Adipose tissue (tissue), 3 donors: ENCODE measurements around the gene CTU1. TPM values are rescaled to one million over a fixed set of nuclear protein-coding genes. Genes with fewer than 3 reads are reported as not detected.

ENCODE experiments used
- H3K27ac ChIP-seq: one replicate; pipeline ENCODE4 v1.5.1; 2013; ENCODE audit warnings: low read depth, low read length
- WGBS, 3 donors: extraction: QIAGEN DNeasy Blood & Tissue Kit; methylation state at CpG; one replicate each; pipeline ENCODE4 v1.1.7; 2013; 5-methylcytosine and 5-hydroxymethylcytosine counted together
- polyA plus RNA-seq, 3 donors: library from polyadenylated mRNA; stranded (reverse); fragments of 200-250 nt; gene quantifications; one replicate each; pipeline ENCODE4 v1.2.3, GENCODE V29; 2013
- donor health status: healthy with polysubstance abuse.
- donor health status: Bipolar disorder and iron deficiency.
- donor health status: healthy.

The CTU1 gene
- polyA plus RNA-seq, 3 donors: 1.2 to 4.9 (median 3.2) TPM

DNA sequence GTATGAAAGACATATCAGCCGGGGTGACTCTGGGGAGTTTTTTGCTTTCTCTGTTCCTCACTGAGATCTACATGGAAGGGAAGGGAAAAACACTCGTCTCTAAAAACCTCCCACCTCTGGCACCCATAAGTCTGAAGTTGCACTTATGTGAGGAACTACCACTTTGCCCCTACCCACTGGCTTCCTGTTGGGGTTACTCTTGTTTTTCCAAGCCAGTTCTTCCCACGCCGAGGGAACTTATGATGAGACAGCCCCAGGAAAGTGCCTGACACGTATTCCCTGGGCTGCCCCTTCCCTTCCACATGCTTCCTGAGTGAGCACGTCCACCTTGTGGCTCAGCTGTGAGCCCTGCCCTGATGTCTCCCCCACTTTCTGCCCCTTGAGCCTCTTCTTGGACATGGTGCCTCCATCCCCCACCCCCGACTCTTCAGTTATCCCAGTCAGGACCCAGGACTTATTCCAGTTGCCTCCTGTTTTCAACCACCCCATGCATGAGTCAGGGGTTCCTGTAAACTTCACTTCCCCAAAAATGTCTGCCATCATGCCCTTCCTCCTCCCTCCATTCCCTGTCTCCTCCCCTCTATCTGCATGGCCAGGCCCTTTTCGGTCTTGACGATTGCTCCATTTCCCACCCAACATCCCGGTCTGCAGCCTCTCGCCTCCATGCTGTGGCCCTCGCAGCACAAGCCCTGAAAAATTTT lies 28.8 kb upstream of the CTU1 start:
- WGBS, 3 donors: 43 to 65% (median 59%) methylated on average over 12 of the region's 12 CpGs
- H3K27ac ChIP-seq: peak overlapping the region; percentile 58

DNA sequence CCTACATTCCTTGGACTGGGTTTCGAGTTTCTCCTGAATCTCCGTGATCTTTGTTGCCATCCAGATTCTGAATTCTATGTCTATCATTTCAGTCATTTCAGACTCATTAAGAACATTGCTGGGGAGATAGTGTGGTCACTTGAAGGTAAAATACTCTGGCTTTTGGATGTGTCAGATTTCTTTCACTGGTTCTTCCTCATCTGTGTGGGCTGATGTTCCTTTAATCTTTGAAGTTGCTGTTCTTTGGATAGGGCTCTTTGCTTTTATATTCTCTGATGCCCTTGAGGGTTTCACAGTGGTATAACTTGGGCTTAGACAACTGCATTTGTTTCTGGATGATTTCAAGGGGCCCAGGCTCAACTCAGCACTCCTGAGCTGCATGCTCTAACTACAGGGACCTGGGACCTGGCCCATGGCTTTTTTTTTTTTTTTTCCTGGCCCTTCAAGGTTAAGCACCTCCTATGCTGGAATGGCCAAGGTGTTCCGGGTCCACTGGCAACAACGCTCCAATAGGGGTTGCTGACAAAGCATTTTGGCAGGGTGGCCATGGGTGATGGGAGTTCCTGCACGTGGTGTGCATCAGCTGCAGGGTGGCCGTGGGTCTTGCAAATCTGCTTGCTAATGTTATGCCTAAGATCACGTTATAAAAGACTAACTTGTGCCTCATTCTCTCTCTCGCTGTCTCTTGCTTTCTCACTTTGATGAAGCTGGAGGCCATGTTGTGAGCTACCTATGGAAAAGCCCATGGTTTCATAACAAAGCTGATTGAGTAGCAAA lies 28.0 kb upstream of the CTU1 start:
- 73 to 82% (median 78%) methylated on average over 8 of the region's 8 CpGs for WGBS, 3 donors
- H3K27ac ChIP-seq: no peak overlapping the region

DNA sequence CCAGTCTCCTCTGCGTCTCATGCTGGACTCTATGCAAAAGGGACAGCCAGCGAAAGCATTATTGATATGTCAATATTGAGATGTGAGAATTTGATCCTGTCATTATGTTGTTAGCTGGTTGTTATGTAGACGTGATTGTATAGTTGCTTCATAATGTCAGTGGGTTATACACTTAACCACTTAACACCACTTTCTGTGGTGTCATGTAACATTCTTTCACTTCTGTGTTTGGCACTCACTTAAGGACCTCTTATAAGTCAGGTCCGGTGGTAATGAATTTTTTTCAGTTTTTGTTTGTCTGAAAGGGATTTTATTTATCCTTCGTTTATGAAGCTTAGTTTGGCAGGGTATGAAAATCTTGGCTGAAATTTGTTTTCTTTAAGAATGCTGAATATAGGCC lies 26.8 kb upstream of the CTU1 start:
- H3K27ac ChIP-seq: no peak overlapping the region
- 77 to 83% (median 79%) methylated on average over 5 of the region's 5 CpGs for WGBS, 3 donors

DNA sequence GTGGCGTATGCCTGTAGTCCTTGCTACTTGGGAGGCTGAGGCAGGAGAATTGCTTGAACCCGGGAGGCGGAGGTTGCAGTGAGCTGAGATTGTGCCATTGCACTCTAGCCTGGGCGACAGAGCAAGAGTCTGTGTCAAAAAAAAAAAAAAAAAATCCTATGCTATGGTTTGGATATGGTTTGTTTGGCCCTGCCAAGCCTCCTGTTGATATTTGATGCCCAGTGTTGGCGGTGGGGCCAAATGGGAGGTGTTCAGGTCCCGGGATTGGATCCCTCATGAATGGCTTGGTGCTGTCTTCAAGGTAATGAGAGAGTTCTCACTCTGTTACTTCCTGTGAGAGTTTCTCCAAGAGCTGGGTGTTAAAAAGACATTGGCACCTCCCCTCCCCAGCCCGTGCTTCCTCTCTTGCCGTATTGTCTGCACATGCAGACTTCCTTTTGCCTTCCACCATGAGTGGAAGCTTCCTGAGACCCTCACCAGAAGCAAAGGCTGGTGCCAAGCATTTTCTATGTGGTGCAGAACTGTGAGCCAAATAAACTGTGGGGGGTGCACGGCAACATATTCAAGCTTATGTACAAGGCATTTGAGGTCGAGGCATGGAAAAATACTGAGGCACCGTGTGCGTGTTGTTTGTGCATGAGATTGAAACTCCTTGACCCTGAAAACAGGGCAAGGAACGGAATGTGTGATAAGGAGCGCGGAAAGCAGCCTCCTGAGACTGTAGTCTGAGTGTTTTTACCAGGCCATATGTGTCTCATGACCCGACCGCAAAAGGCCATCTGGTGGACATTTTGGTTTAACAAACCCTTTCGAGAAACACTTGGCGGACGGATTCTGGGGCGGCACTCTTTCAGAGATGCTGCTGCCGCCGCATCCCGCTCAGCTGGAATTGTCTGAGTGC lies 23.8 kb upstream of the CTU1 start:
- no peak overlapping the region for H3K27ac ChIP-seq
- WGBS, 3 donors: 26 to 47% (median 30%) methylated on average over 24 of the region's 24 CpGs

DNA sequence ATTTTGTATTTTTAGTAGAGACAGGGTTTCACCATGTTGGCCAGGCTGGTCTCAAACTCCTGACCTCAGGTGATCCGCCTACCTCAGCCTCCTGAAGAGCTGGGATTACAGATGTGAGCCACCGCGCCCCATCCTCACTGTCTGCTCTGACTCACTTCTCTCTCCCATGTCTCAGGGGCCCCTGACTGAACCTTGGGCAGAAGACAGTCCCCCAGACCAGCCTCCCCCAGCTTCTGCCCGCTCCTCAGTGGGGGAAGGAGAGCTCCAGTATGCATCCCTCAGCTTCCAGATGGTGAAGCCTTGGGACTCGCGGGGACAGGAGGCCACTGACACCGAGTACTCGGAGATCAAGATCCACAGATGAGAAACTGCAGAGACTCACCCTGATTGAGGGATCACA lies 21.5 kb upstream of the CTU1 start:
- 79 to 88% (median 81%) methylated on average over 8 of the region's 8 CpGs for WGBS, 3 donors
- no peak overlapping the region for H3K27ac ChIP-seq

DNA sequence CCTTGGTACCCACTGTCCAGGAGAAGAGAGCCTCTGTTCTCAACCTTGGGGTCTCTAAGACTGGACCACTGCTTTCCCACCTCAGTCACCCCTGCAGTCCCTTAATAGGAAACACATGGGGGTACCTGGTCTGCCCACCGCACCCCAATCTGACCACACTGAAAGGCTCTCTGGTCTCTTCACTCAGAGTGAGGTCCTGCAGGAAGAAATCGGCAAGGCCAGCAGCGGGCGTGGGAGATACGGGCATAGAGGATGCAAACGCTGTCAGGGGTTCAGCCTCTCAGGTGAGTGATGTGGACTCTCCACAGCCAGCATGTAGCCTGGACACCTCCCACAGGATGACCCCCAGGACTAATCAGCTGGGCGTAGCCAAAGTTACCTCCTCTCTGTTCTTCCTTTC lies 20.0 kb upstream of the CTU1 start:
- WGBS, 3 donors: 76 to 86% (median 86%) methylated on average over 7 of the region's 7 CpGs
- H3K27ac ChIP-seq: no peak overlapping the region

DNA sequence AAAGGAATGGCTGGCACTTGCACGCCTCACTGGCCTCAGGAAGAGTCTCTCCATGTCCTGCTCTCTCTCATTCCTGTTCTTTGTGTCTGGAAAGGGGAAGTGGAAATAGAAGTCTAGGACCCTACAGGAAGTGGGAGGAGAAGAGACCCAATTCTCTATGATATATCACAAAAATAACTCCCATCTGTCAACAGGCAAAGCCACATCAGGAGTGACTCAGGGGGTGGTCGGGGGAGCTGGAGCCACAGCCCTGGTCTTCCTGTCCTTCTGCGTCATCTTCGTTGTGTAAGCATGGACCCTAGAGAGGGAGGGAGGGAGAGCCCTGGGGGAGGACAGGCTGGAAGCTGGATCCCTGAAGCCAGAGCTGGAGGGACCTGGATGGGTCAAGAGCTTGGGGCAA lies 19.5 kb upstream of the CTU1 start:
- H3K27ac ChIP-seq: no peak overlapping the region
- WGBS, 3 donors: 42 to 64% (median 59%) methylated on average over 4 of the region's 4 CpGs

DNA sequence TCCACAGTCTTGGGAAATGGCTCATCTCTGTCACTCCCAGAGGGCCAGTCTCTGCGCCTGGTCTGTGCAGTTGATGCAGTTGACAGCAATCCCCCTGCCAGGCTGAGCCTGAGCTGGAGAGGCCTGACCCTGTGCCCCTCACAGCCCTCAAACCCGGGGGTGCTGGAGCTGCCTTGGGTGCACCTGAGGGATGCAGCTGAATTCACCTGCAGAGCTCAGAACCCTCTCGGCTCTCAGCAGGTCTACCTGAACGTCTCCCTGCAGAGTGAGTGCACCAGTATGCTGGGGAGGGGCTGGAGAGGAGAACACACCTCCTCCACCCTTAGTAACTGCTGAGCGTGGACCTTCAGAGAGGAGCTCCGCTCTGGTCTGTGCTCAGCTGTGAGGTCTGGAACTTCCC lies 18.8 kb upstream of the CTU1 start:
- no peak overlapping the region for H3K27ac ChIP-seq
- WGBS, 3 donors: 59 to 79% (median 78%) methylated on average over 6 of the region's 6 CpGs

DNA sequence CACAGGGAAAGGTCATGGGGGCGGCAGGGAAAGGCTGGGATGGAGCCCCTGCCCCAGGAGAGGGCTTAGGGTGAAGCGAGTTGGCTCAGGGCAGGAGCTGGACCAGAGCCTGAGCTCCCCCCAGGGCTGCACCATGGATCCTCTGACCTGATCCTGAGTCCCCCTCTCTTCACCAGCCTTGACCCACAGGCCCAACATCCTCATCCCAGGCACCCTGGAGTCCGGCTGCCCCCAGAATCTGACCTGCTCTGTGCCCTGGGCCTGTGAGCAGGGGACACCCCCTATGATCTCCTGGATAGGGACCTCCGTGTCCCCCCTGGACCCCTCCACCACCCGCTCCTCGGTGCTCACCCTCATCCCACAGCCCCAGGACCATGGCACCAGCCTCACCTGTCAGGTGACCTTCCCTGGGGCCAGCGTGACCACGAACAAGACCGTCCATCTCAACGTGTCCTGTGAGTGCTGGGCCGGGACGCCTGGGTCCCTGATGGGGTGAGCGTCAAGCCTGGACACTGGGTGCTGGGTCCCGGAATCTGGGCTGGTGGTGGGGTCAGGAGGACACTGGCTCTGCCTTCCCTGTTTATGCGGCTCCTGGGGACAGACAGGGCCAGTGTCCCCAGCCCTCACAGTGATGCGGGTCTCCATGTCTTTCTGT lies 17.3 kb upstream of the CTU1 start:
- WGBS, 3 donors: 85 to 92% (median 91%) methylated on average over 16 of the region's 16 CpGs
- no peak overlapping the region for H3K27ac ChIP-seq

DNA sequence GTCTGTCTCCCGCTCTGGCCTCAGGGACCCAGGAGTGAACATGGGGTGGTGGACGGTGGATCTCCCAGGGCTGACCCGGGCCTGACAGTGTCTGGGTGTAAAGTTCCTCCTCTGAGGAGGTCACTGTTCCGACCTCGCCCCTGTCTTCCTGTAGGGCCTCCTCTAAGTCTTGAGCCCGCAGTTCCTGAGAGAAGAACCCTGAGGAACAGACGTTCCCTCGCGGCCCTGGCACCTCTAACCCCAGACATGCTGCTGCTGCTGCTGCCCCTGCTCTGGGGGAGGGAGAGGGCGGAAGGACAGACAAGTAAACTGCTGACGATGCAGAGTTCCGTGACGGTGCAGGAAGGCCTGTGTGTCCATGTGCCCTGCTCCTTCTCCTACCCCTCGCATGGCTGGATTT lies 16.5 kb upstream of the CTU1 start, which contains the start of gene SIGLEC9:
TSS of gene SIGLEC9 (plus strand) at position 178 of the 400 bp plus-strand sequence. CDS start at position 247, 69 bp downstream.
- no peak within 1 kb of the TSS for H3K27ac ChIP-seq
- WGBS, 3 donors: 39 to 55% (median 42%) methylated on average over 13 to 14 of the region's 14 CpGs

DNA sequence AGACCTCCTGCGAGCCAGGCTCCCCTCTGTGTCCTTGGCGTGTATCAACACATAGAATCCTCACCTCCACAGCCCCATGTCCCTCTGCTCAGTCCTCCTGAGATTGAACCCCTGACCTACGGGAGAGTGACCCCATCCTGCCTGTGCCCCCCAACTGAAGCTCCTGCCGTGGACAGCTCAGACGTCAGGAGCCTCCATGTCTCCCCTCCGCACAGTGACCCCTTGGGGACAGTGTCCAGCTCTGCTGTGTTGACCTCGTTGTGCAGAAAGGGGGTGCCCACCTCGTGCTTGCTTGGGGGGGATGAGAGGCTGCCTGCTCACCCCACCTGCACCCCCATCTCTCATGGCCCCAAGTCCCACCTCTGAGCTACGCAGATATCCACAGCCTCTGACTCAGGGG lies 16.0 kb upstream of the CTU1 start:
- H3K27ac ChIP-seq: no peak overlapping the region
- WGBS, 3 donors: 66 to 86% (median 81%) methylated on average over 9 of the region's 9 CpGs

DNA sequence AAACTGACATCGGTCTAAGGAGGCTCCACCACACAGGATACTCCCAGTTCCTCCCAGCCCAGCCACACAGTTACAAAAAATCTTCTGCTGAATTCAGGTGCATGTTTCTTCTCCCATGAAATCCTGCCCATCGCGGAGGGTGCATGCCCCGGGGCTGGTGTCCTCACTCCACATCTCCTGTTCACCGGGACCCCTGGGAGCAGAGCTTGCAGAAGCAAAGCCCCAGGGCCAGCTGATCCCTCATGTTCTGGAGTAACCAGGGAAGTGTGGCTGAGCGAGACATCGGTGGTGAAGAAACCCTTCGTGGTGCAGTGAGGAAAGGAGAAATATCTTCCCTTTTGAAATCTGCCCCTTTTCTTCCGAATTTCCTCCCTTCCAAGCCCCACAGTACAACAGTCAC lies 15.6 kb upstream of the CTU1 start:
- no peak overlapping the region for H3K27ac ChIP-seq
- WGBS, 3 donors: 59 to 68% (median 62%) methylated on average over 9 of the region's 9 CpGs

DNA sequence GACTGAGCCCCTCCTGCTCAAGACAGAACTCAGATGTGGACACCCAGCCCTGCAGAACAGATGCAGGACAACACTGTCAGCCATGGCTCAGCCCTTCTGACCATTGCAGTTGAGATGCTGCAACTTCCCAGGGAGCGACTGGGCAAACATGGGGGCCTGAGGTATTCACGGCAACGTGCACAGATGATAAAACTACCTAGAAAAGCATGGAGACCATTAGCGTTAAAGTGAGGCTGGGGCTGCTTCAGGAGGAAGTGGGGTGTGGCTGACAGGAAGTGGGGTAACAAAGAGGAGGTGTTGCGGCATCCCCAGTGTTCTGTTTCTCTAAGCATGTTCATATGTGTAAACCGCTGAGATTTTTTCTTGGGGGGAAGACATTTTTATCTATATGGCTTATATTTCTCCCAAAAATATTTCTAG lies 15.2 kb upstream of the CTU1 start:
- WGBS, 3 donors: 38 to 52% (median 49%) methylated on average over 6 of the region's 6 CpGs

DNA sequence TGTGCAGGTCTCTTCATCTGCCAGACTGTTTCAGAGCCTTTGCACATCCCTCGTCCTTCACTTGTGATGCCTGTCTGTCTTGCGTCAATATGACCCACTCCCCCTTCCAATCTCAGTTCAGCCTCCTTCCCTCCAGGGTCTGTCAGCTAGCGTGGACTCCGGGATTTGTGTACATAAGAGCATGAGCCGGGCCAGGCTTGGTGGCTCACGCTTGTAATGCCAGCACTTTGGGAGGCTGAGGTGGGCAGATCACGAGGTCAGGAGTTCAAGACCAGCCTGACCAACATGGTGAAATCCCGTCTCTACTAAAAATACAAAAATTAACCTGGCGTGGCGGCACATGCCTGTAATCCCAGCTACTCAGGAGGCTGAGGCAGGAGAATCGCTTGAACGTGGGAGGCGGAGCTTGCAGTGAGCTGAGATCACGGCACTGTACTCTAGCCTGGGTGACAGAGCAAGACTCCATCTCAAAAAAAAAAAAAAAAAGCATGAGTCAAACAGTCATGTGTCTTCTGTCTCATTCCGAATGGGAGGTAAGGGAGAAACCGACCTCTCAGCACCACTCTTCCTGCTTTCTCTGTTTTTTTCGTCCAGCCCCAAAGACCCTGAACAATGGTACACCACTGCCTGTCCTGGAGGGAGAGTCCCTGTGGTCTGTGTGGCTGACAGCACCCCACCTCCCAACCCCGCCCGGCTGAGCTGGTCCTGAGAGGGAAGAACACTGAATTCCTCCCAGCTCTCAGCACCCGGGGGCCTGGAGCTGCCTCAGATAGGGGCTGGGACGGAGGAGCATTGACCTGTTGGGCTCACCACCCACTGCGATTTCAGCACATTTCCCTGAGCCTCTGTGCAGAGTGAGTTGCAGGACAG lies 14.1 kb upstream of the CTU1 start:
- H3K27ac ChIP-seq: no peak overlapping the region
- 58 to 83% (median 77%) methylated on average over 22 of the region's 22 CpGs for WGBS, 3 donors

More for the DNA sequence above, 15.2 kb upstream of the CTU1 start:
- no peak overlapping the region for H3K27ac ChIP-seq

DNA sequence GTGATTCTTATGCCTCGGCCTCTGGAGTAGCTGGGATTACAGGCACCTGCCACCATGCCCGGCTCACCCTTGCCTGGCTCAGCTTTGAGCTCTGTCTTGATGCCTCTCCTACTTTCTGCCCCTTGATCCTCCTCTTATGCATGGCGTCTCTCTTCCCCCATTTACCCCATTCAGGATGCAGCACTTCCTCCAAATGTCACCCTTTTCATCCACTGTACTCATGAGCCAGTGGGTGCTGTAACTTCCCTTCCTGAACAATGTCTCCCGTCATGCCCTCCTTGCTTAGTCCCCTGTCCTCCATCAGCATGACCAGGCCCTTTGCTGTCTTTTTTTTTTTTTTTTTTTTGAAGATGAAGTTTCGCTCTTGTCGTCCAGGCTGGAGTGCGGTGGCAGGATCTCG lies 13.0 kb upstream of the CTU1 start:
- no peak overlapping the region for H3K27ac ChIP-seq
- 81 to 88% (median 83%) methylated on average over 8 of the region's 8 CpGs for WGBS, 3 donors

DNA sequence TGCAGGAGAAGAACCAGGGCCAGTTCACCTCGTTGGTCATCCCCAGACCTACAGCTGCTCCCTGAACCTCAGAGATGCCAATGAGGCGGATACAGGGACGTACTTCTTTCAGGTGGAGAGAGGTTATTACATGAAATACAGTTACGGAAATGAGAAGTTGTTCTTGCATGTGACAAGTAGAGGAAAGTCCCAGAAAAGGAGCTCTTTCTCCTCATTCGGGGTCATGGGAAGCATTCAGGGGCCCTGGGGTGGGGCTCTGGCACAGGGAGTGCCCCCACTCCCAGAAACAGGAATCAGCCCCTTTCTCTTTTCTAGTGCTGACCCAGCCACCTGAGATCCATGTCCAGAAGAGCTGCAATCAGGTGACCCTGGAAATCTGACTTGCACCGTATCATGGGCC lies 12.0 kb upstream of the CTU1 start:
- no peak overlapping the region for H3K27ac ChIP-seq
- 68 to 79% (median 75%) methylated on average over 6 of the region's 6 CpGs for WGBS, 3 donors

DNA sequence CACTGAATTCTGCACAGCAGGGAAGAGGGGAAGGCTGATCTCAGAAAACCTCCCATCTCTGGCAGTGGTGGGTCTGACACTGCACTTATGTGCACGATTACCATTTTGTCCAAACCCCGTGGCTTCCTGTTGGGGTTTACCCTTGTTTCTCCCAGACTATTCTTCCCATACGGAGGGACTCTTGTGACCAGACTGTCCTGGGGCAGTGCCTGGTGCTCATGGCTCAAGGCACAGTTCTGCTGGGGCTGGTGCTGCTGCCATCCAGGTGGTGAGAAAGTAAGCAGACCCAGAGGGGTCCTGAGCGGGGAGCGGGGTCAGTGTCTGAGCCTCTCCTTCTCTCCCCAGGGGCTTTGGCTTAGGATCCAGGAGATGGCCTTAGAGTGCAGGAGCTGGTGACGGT lies 11.4 kb upstream of the CTU1 start:
- 62 to 69% (median 68%) methylated on average over 6 of the region's 6 CpGs for WGBS, 3 donors
- H3K27ac ChIP-seq: no peak overlapping the region
